Adipose tissue (tissue), 3 donors: ENCODE results near the gene GAB2. TPM values are rescaled to one million over a fixed set of nuclear protein-coding genes. Genes with fewer than 3 reads are reported as not detected.
"Not testable (repeated sequence)": the region's sequence is repeated elsewhere in the genome, so short reads cannot be mapped to it uniquely, and the experiment has no call there.

Source experiments
- H3K27ac ChIP-seq: one replicate; pipeline ENCODE4 v1.5.1; 2013; ENCODE audit warnings: low read depth, low read length
- WGBS, 3 donors: extraction: QIAGEN DNeasy Blood & Tissue Kit; methylation state at CpG; one replicate each; pipeline ENCODE4 v1.1.7; 2013; 5-methylcytosine and 5-hydroxymethylcytosine counted together
- polyA plus RNA-seq, 3 donors: library from polyadenylated mRNA; stranded (reverse); fragments of 200-250 nt; gene quantifications; one replicate each; pipeline ENCODE4 v1.2.3, GENCODE V29; 2013
- donor health status: healthy with polysubstance abuse.
- donor health status: Bipolar disorder and iron deficiency.
- donor health status: healthy.

Gene GAB2
- polyA plus RNA-seq, 3 donors: 5.3 to 24.9 (median 22.8) TPM

- no peak overlapping the region for H3K27ac ChIP-seq
- WGBS, 3 donors: 61 to 92% (median 88%) methylated on average over 9 of the region's 9 CpGs
Measured at GRCh38 chr11:78377625-78378418, 39.8 kb downstream of the GAB2 start.

- H3K27ac ChIP-seq: no peak overlapping the region
- 95 to 98% (median 95%) methylated on average over 3 of the region's 3 CpGs for WGBS, 3 donors
Measured at GRCh38 chr11:78376858-78377257, 40.8 kb downstream of the GAB2 start.

DNA sequence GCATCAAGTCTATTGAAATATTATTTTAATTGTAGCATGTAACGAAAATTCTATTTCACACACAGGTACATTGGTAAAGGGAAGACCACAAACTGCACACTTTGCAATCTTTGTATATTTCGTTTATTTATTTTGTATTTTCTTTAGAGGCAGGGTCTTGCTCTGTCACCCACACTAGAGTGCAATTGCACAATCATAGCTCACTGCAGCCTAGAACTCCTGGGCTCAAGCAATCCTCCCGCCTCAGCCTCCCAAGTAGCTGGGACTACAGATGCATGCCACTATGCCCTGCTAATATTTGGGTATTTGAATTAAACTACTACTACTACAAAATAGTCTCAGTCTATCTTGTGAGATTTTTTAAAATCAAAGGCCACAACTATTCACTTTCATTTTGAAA lies 42.7 kb downstream of the GAB2 start:
- 91 to 95% (median 93%) methylated on average over 3 of the region's 3 CpGs for WGBS, 3 donors
- H3K27ac ChIP-seq: no peak overlapping the region

DNA sequence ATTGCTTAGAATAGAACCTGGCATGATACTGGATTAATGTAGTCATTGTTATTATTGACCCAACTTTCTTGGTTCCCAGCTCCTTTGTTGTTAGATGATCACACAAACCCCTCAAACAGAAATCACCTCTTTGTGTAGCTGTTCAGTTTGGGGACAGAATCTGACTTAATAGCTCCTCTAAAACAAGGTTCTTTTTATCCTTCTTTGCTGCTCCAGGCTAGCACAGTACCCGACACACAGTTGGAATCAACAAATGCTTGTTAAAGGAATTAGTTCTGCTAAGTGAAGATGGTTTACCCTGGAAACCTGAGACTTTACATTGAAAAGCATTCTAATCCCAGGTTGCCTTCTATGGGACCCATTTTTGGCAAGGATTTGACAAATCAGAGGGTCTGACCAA lies 43.9 kb downstream of the GAB2 start:
- no peak overlapping the region for H3K27ac ChIP-seq
- 78 to 97% (median 92%) methylated on average over 1 of the region's 1 CpG for WGBS, 3 donors

GRCh38 chr11:78372114-78372768 lies 45.4 kb downstream of the GAB2 start:
- H3K27ac ChIP-seq: no peak overlapping the region
- 53 to 68% (median 65%) methylated on average over 4 of the region's 4 CpGs for WGBS, 3 donors

DNA sequence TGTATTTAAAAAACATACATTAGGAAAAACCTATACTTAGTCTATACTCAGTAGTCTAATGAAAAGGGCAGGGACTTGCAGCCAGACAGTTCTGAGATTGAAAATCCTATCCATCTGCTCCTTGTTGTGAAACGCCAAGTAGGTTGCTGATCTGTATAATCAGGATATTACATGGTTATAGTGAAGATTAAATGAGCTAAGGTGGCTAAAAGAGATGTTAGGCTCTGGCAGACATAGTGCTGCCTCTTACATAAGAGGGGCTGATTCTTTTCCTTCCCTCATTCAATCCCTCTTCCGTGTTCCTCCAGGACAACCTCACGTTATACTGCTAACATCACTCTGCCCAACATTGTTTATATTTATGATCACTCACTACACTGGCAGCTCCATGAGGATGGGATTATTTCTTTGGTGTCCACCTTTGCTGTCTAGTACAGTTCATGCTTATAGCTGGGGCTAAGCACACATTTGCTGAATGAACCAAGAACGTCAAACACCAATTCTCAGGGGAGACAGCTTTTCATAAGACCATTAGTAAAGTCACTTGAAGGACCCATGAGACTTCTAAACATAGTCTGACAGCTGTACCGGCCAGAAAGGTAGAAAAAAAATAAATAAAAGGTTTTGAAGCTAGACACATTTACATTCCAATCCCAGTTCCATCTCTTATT lies 46.3 kb downstream of the GAB2 start:
- H3K27ac ChIP-seq: no peak overlapping the region
- 31 to 53% (median 37%) methylated on average over 5 of the region's 5 CpGs for WGBS, 3 donors

GRCh38 chr11:78370406-78371172 lies 47.0 kb downstream of the GAB2 start:
- 53 to 66% (median 55%) methylated on average over 7 of the region's 7 CpGs for WGBS, 3 donors
- no peak overlapping the region for H3K27ac ChIP-seq

DNA sequence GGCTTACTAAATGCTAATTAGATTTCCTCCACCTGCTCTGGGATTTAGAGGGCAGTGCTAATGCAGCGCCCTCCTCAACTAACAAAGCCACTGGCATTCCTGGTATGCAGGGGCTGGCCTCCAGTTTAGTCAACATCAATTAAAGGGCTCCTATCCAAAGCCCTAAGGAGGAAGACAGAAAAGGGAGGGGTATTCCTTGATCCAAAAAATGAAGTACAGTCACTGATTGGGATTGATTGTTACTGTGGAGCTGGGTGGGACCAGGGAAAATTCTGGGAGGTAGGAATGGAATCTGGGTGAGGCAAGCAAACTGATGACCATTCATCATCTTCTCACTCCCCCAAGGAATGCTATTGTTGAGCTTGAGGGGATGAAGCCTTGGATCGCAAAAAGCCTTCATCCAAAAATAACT lies 52.2 kb downstream of the GAB2 start:
- 54 to 56% (median 56%) methylated on average over 2 of the region's 2 CpGs for WGBS, 3 donors
- no peak overlapping the region for H3K27ac ChIP-seq

GRCh38 chr11:78364128-78364751 lies 53.4 kb downstream of the GAB2 start:
- H3K27ac ChIP-seq: no peak overlapping the region

DNA sequence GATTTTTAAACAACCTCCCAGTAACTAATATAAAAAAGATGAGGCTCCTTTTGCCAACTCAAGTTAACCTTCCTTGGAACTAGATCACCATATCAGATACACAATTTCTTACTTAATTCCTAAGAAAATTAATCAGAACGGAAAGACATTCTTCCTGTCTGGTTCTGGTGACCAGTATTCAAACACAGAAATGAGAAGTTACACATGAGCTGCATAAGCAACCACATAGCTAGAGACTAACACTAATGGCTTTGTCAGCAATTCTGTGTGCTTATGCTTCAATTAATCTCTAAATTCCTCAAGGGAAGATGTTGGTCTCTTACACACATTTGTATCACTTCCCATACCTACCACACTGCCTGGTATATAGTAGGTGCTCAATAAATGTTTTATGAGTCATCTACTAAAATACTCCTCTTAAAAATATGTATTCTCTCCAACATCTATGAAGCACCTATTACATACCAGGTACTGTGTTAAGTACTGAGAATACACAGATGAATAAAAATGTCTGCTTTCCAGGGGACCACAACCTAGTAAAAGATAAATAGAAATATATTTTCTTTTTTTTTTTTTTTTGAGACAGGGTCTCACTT lies 54.5 kb downstream of the GAB2 start:
- WGBS, 3 donors: 49 to 90% (median 59%) methylated on average over 1 of the region's 1 CpG
- H3K27ac ChIP-seq: no peak overlapping the region

More at GRCh38 chr11:78364128-78364751, 53.4 kb downstream of the GAB2 start:
- WGBS, 3 donors: 90 to 95% (median 95%) methylated on average over 3 of the region's 3 CpGs

GRCh38 chr11:78361228-78361627 lies 56.4 kb downstream of the GAB2 start:
- H3K27ac ChIP-seq: no peak overlapping the region
- 83 to 93% (median 90%) methylated on average over 2 of the region's 2 CpGs for WGBS, 3 donors

GRCh38 chr11:78359921-78360320 lies 57.7 kb downstream of the GAB2 start:
- WGBS, 3 donors: 56 to 80% (median 66%) methylated on average over 3 of the region's 3 CpGs
- no peak overlapping the region for H3K27ac ChIP-seq

DNA sequence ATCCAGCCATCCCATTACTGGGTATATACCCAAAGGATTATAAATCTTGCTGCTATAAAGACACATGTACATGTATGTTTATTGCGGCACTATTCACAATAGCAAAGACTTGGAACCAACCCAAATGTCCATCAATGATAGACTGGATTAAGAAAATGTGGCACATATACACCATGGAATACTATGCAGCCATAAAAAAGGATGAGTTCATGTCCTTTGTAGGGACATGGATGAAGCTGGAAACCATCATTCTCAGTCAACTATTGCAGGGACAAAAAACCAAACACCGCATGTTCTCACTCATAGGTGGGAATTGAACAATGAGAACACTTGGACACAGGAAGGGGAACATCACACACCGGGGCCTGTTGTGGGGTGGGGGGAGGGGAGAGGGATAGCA lies 59.7 kb downstream of the GAB2 start:
- H3K27ac ChIP-seq: not testable (repeated sequence)
- 97 to 100% (median 100%) methylated on average over 2 of the region's 3 CpGs for WGBS, 3 donors

- H3K27ac ChIP-seq: not testable (repeated sequence)
- 94 to 100% (median 94%) methylated on average over 1 of the region's 1 CpG for WGBS, 3 donors
Measured at GRCh38 chr11:78357425-78357824, 60.2 kb downstream of the GAB2 start.

DNA sequence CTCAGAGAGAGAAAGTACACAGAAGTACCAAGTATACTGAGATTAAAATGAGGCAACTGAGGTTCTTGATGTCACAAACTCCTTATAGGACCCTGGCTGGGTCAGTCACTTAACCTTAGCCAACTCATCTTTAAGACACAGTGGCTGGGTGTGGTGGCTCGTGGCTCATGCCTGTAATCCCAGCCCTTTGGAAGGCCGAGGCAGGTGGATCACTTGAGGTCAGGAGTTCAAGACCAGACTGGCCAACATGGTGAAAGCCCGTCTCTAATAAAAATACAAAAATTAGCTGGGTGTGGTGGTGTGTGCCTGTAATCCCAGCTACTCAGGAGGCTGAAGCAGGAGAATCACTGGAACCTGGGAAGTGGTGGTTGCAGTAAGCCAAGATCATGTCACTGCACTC lies 61.9 kb downstream of the GAB2 start:
- not testable (repeated sequence) for H3K27ac ChIP-seq
- WGBS, 3 donors: 91 to 98% (median 93%) methylated on average over 3 of the region's 3 CpGs

DNA sequence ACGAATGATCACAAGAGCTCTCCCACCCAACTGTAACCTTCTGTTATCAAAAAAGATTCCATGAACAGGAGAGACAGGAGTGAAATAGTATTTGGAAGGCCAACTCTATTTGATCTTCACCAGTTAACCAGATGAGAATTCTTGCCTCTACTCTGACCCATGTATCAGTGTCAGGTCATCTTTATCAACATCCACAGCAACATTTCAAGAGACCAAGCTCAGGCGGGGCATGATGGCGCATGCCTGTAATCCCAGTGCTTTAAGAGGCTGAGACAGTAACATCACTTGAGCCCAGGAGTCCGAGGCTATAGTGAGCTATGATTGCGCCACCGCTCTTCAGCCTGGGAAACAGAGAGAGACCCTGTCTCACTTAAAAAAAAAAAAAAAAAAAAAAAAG lies 62.3 kb downstream of the GAB2 start:
- 89 to 98% (median 90%) methylated on average over 6 of the region's 6 CpGs for WGBS, 3 donors
- H3K27ac ChIP-seq: no peak overlapping the region

DNA sequence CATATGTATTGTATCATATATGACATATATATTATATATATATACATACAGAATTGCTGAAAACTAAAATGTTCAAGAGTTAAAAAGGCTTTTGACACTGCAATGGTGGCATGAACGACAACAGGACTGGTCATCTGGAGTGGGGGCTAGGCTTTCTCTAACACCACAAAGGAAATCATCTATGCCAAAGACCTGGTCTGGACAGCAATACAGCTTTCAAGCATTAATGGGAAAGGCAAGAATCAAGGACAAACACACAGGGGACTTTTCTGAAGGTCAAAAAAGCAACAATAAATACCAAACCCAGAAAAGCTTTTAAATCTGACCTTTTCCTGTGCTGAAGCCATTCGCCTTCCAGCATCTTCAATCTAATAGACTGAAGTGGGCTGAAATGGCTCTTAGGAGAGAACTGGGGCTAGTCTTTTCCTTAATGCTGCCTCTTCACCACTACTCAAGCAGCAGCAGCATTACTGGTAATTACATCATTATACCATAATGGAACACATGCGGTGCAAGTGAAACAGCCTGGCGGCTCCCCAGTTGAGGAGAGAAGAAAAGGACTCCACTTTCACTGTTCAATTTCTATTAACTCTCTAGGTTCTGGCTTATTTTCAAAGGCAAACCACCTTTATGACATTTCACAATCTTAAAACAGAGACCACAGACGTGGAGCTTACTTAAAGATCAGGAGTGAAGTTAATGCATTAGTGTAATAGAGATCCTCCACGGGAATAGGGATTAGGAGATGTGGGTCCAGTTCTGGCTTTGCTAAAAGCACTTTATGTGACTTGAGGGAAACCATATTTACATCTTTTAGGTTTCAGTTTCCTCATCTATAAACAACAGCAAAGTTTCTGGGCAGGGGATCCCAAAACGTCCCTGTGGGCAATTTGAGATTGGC lies 63.0 kb downstream of the GAB2 start:
- no peak overlapping the region for H3K27ac ChIP-seq
- WGBS, 3 donors: 60 to 84% (median 68%) methylated on average over 7 of the region's 7 CpGs
